Measurements from ENCODE around the gene TTLL8. TPM values are rescaled to one million over a fixed set of nuclear protein-coding genes. Genes with fewer than 3 reads are reported as not detected.
A peak's percentile ranks its signal among the peaks of the same experiment; 100 is the strongest.

TTLL8 gene
- total RNA-seq, 2 experiments from 2014 or later, result 0.06 to 0.72 TPM

GRCh38 chr22:50053861-50054260, 4.2 kb downstream of the TTLL8 start:
- no peak for TF ChIP-seq EZH2phosphoT487 (IDR thresholded peaks at IDR 0.05; ENCODE audit: borderline replicate concordance, low read depth, low read length)
- TF ChIP-seq, protein P1, sequence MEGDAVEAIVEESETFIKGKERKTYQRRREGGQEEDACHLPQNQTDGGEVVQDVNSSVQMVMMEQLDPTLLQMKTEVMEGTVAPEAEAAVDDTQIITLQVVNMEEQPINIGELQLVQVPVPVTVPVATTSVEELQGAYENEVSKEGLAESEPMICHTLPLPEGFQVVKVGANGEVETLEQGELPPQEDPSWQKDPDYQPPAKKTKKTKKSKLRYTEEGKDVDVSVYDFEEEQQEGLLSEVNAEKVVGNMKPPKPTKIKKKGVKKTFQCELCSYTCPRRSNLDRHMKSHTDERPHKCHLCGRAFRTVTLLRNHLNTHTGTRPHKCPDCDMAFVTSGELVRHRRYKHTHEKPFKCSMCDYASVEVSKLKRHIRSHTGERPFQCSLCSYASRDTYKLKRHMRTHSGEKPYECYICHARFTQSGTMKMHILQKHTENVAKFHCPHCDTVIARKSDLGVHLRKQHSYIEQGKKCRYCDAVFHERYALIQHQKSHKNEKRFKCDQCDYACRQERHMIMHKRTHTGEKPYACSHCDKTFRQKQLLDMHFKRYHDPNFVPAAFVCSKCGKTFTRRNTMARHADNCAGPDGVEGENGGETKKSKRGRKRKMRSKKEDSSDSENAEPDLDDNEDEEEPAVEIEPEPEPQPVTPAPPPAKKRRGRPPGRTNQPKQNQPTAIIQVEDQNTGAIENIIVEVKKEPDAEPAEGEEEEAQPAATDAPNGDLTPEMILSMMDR (conservative IDR thresholded peaks at IDR 0.05; ENCODE audit: low read length), result no peak
- Histone ChIP-seq H3K4me1 (ENCODE audit: insufficient read depth, low read length, poor library complexity, severe bottlenecking) (peaks cover 42% of the 10 kb centered on the region), H3K9me2 (ENCODE audit: insufficient read depth, low read length) (no peaks in the 10 kb centered on the region), H3K4me3 (ENCODE audit: low read depth, low read length, poor library complexity, severe bottlenecking) (peak overlapping the region; percentile 7), H2AFZ (ENCODE audit: low read length) (no peak overlapping the region; the same call in 1 of the 2 replicates), H3K9me3 (ENCODE audit: low read length) (0 out of 2 replicates have a peak, but pooled peaks cover 4% of the 10 kb centered on the region), H4K20me1 (ENCODE audit: insufficient read depth, low read length) (no peaks in the 10 kb centered on the region), H3K27ac (ENCODE audit: low read depth, low read length, poor library complexity, severe bottlenecking) (peak overlapping the region; percentile 86), H3K36me3 (ENCODE audit: insufficient read depth, low read length) (no peaks in the 10 kb centered on the region), H3K4me2 (ENCODE audit: low read length) (peak overlapping the region; percentile 57), H3K79me2 (ENCODE audit: insufficient read depth, low read depth, low read length) (no peaks in the 10 kb centered on the region)
- BruUV-seq (replicated peaks), result no TSS peak
- intact Hi-C loops (cut with micrococcal nuclease; ENCODE audit: unreplicated experiment), result loop anchor here (2.0 kb wide), 1 partner anchor 47 kb away; no protein-coding TSS in a partner anchor
- CTCF ChIA-PET (ENCODE audit: unreplicated experiment), result no interaction called here
- POLR2A ChIA-PET, result interaction anchor here (0.6 kb wide), 1 partner anchor 30 kb away, joined by 3 read pairs; no protein-coding TSS in a partner anchor
- DNase-seq (ENCODE audit: low spot score), result peak; percentile 85

GRCh38 chr22:50051930-50052329, 6.2 kb downstream of the TTLL8 start:
- Histone ChIP-seq H3K9me3 (ENCODE audit: low read length) (0 out of 2 replicates have a peak, but pooled peaks cover 4% of the 10 kb centered on the region), H3K4me2 (ENCODE audit: low read length) (no peak overlapping the region), H4K20me1 (ENCODE audit: insufficient read depth, low read length) (no peaks in the 10 kb centered on the region), H3K36me3 (ENCODE audit: insufficient read depth, low read length) (no peaks in the 10 kb centered on the region), H3K4me1 (ENCODE audit: insufficient read depth, low read length, poor library complexity, severe bottlenecking) (peaks cover 34% of the 10 kb centered on the region), H3K79me2 (ENCODE audit: insufficient read depth, low read depth, low read length) (no peaks in the 10 kb centered on the region), H3K27ac (ENCODE audit: low read depth, low read length, poor library complexity, severe bottlenecking) (no peak overlapping the region), H2AFZ (ENCODE audit: low read length) (no peak overlapping the region), H3K9me2 (ENCODE audit: insufficient read depth, low read length) (no peaks in the 10 kb centered on the region), H3K4me3 (ENCODE audit: low read depth, low read length, poor library complexity, severe bottlenecking) (no peak overlapping the region)
- no TSS peak for BruUV-seq (replicated peaks)
- ChIA-PET CTCF (ENCODE audit: unreplicated experiment) (no interaction called here), POLR2A (no interaction called here)
- intact Hi-C loops (cut with micrococcal nuclease; ENCODE audit: unreplicated experiment), result no loop called here
- DNase-seq (ENCODE audit: low spot score), result no peak
- TF ChIP-seq, protein P1 (conservative IDR thresholded peaks at IDR 0.05; ENCODE audit: low read length), result no peak

- CTCF ChIA-PET (ENCODE audit: unreplicated experiment), result no interaction called here
These were observed 8.6 kb downstream of the TTLL8 start for GRCh38 chr22:50049299-50050195.

More at GRCh38 chr22:50049299-50050195, 8.6 kb downstream of the TTLL8 start:
- Histone ChIP-seq H4K20me1 (ENCODE audit: insufficient read depth, low read length) (no peaks in the 10 kb centered on the region), H3K4me1 (ENCODE audit: insufficient read depth, low read length, poor library complexity, severe bottlenecking) (peaks cover 10% of the 10 kb centered on the region), H3K9me3 (ENCODE audit: low read length) (0 out of 2 replicates have a peak, but pooled peaks cover 4% of the 10 kb centered on the region), H3K79me2 (ENCODE audit: insufficient read depth, low read depth, low read length) (no peaks in the 10 kb centered on the region), H3K4me3 (ENCODE audit: low read depth, low read length, poor library complexity, severe bottlenecking) (no peak overlapping the region), H3K36me3 (ENCODE audit: insufficient read depth, low read length) (no peaks in the 10 kb centered on the region), H2AFZ (ENCODE audit: low read length) (no peak overlapping the region), H3K4me2 (ENCODE audit: low read length) (no peak overlapping the region), H3K27ac (ENCODE audit: low read depth, low read length, poor library complexity, severe bottlenecking) (no peak overlapping the region), H3K9me2 (ENCODE audit: insufficient read depth, low read length) (no peaks in the 10 kb centered on the region)
- TF ChIP-seq, protein P1 (conservative IDR thresholded peaks at IDR 0.05; ENCODE audit: low read length), result no peak
- TF ChIP-seq EZH2phosphoT487 (IDR thresholded peaks at IDR 0.05; ENCODE audit: borderline replicate concordance, low read depth, low read length), result no peak
- intact Hi-C loops (cut with micrococcal nuclease; ENCODE audit: unreplicated experiment), result no loop called here
- DNase-seq (ENCODE audit: low spot score), result no peak
- no TSS peak for BruUV-seq (replicated peaks)
- POLR2A ChIA-PET, result no interaction called here
